Activated T-cell treated with anti-CD3 and anti-CD28 coated beads, Interleukin-2, amount 50 U/mL, for 48 hours (primary cell): ENCODE data around the gene NGF.

Experiments used
- DNase-seq, 2 experiments: peaks; one replicate each; pipeline ENCODE4 v3.0.0-alpha.2; 2020

Gene NGF

DNA sequence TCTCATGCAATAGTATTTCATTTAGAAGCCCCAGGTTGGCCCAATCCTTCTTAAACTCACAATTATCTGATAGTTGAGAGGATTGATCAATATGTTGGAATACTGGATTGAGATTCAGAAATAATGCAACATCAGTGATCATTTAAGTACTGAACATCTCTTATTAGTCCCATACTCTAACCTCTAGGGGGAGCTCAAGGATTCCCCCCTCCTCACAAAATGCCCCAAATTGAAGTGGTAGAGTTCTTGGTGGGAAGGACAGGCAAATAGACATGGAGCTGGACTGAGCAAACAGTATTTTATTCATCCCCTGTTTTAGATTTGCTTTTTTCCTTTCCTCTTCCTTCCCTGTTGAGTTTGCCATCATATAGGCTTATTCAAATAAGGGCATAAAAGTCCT is 62.8 kb downstream of the NGF start:
- DNase-seq, result no peak

DNA sequence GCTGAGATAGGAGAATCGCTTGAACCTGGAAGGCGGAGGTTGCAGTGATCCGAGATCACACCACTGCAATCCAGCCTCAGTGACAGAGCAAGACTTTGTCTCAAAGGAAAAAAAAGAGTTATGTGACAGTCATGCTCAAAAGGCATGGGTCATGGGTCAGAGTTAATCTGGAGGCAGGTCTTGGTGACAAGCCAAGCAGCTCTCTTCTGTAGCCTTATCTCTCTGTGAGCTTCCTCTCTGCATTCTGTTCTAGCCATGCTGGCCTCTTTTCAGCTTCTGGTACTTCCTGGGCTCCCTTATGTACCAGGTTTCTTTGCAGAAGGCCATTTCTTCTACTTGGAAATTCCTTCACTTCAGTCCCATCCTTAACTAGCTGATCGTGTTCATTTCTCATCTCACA is 63.6 kb downstream of the NGF start:
- no peak for DNase-seq

DNA sequence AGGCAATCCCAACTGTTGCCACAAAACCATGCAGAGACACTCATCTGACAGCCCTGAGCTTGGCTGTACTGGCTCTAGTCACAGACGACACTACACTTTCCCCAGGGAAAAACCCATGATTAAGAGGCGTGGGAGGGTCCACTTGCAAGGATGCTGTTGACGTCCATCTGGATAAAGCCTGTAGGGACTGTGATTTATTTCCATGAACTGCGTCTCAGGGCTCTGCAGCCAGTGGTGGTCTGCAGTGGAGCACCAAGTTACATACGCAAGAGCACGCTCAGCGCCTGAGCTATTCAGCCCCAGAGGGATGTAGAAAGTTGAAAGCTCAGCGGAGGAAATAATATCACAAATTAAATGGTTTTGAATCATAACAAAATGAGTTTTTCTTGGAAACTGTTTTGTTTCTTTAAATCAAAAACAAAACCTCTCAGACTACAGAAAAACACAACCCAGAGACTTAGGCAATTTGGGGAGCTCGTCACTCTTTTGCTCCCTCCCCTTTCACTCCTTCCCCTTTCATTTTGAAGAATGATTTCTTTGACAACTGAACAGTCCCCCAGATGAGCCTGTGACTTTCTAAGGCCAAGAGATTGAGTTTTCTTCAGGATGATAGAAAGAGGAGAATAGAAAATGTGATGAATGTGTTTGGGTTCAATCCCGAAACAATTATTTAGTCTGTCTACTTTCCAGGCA is 71.2 kb downstream of the NGF start:
- no peak for DNase-seq

DNA sequence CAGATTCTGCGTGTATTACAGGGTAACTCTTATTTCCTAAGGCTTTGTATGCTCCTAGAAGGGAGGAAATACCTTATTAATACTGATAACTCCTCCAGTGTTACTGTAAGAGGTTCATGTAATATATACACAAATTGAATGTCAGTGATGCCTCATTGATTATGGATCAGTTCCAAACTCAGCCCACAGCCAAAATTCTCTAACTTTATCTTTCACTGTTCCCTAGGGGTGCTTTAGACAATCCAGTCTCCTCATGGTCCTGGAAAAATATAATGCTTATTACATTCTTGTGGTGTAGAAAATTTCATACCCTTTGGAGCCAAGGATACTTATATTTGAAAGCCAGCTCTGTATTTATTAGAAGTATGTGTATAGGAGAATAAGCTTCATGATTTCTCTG is 73.0 kb downstream of the NGF start:
- no peak for DNase-seq

DNA sequence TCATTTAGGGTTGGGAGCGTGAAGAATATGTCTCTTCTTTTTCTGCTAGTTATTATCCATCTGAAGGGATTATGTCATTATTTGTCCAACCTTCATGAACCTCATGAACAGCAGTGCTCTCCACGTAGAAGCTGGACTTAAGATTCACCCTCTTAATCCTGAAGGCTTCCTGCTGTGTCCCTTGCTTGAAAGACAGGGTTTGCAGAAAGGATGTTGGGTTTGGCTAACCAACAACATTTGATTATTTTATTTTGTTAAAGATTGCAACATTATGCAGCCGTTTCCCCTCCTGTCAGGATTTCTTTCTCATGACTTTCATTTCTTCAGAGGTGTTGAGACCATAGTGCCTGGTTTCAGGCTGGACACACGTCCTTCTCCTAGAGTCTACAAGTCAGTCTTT is 75.2 kb downstream of the NGF start:
- DNase-seq, result no peak

DNA sequence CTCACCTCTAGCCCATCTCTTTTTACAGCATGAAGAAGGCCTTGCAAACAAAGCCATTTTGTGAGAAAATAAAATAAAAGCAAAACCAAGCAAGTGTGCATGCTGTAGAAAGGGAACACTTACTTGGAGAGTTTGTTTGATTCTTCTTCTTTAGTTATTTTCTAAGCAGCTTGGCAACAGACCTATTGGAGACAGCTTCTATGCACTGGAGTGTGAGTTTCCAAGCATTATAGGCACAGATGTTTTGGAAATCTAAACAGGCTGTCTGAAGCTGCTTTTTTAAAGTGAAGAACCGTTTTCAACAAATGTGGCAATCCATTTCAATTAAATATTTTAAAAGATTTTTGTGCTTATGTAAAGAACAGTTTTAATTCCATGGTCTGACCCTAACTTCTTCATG is 76.6 kb downstream of the NGF start:
- DNase-seq, result no peak

DNA sequence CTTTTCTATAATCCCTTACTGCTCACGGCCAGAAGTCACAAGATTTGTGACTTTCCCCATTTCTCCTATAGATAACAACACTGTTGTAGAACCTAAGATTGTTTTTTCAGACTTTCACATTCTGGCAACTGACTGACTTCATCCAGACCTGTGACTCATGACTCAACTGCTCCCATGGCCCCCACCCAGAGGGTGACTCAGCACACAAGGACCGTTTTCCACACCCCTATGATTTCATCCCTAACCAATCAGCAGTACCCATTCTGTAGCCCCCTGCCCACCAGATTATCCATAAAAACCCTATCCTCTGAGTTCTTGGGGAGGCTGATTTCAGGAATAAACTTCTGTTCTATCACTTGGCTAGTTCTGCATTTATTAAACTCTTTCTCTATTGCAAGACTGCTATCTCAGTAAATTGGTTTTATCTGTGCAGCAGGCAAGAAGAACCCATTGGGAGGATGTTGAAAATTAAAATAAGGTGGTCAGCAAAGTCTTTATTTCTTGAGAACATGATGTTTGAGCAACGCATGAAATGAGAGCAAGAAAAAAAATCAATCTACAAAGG is 79.7 kb downstream of the NGF start:
- no peak for DNase-seq

DNA sequence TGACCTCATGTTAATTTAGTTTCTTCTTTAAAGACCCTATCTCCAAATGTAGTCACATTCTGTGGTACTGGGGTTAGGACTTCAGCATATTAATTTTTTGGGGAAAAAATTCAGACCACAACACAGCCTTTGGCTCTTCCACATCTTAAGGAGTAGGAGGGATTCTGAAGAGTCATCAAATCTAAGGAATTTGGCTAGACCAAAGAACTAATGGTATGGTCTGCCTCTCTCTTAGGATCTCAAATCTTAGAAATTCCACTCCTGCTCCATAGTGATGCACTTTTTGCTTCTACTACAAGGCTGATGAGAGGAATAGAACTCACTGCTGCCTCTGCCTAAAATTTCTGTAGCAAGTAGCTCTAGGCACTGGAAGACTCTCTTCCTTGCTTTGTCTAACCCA is 80.5 kb downstream of the NGF start:
- no peak for DNase-seq

DNA sequence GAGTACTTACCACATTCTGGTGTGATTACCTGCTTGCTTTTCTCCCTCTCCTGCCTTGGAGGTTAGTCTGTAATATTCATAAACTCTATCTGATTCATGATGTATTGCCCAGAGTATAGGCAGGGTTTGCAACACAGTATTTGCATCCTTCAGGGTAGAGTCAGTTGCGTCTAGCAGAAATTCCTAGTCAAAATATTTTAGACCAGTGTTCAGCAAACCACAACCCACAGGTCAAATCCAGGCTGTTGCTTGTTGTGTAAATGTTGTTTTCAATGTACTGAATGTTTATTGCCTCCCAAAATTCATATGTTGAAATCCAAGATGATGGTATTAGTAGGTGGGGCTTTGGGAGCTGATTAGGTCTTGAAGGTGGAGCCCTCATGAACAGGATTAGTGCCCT is 82.9 kb downstream of the NGF start:
- no peak for DNase-seq

DNA sequence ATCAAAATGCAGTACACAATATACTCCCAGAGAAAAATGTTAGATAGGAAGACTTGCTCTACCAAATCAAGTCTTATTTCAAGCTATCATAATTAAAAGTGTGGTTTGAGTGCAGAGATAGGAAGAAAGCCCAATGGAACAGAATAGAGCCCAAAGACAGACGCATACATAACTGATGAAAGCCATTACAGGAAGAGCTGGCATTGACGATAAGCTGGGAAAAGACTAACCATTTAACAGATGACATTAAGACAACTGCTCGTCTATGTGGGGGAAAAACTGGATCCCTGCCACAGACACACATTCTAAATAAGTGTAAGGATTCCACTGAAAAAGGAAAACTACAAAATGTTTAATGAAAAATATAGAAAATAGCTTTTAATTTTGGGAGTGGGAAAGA is 85.5 kb downstream of the NGF start:
- no peak for DNase-seq

DNA sequence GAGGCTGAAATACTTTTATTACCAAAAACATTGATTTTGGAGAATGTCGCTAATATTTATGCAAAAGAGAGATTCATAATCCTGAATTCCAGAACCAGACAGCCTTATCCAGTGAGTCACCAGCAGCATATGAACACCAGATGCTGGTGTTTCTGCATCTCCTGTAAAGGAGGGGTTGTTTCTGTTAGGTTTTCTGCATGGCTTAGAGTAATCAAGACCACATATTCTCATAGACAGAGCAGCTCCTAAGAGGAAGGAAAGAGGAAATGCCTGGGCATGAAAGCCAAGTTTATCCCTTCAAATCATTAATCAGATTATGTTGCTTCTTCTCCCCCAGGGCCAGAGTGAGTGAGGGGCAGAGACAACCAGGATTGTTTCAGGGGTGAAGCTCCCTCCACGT is 86.2 kb downstream of the NGF start:
- DNase-seq, result no peak

DNA sequence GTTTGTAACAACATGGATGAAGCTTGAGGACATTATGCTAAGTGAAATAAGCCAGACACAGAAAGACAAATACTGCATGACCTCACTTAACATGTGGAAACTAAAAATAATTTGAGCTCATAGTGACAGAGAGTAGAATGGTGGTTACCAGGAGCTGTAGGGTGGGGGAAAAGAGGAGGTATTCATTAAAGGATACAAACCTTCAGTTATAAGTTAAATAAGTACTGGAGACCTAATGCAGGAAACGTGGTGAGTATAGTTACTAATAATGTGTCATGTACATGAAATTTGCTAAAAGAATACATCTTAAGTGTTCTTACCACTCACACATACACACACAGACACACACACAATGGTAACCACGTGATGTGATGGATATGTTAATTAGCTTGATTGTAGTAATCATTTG is 86.7 kb downstream of the NGF start:
- no peak for DNase-seq

DNA sequence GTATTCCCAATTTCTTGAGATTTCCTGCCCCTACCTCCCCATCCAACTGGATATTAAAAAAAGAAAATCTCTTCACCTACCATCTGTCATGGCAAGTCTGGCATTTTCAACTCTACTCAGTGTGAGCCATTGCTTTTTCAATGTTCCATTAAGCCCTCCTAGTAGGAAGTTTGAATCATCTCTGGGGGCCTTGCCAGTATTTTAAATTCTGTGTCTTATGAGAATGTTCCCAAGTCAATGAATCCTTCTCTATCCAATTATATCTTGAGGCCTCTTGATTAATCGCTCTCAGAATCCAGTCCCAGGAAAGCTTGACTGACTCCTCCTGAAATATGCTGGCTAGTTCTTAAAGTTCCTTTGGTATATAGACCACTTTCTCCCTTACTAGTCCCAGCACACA is 91.5 kb downstream of the NGF start:
- DNase-seq, result no peak

DNA sequence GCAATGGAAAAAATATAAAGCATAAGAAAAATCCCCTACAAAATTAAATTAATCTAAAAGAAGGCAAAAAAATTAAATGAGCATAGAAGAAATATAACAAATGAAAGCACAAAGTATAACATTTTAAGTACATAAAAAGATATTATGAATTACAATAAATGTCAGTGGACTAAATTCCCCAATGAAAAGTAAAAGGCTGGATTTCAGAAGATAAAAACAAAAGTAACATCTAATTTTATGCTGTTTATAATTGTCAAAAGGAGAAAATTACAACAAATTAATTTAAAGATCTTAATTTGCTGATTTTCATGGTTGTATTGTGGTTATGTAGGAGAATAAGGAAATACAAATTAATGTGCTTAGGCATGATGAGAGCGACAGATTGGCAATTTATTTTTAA is 92.8 kb downstream of the NGF start:
- DNase-seq, result no peak

DNA sequence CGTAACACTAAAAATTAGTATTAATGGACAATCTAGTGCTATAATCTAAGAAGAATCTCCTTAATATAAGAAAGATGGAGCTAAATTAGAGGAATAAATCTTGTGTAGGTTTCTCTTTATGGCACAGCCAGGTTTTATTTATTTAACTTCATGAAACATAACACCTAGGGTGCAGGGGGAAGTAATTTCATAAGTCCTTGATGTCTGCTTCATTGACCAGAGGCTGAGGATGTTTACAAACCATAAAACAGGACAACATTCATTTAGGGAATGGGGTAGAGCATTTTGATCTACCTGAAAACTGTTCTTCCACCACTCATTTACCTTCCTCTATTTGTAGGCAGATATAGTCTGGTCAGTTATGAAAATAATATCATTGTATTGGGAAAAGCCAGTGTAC is 95.5 kb downstream of the NGF start:
- no peak for DNase-seq

DNA sequence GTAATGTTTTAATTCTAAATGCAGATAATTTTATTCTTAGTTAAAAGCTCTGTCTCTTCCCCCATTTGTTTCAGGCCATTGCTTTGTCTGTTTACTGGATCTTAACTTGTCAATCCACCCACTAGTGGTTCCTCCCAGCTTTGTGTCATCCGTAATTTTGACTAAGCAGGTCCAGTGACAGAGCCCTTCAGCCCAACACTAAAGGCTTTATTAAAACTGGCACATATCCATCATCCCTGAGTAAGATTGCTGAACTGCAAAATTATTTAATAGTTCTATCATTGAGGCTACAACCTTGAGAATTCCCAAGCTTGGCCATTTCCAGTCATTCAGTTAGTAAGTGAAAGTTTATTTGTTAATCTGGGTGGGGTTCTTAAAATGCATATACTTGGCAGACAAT is 96.7 kb downstream of the NGF start:
- no peak for DNase-seq

DNA sequence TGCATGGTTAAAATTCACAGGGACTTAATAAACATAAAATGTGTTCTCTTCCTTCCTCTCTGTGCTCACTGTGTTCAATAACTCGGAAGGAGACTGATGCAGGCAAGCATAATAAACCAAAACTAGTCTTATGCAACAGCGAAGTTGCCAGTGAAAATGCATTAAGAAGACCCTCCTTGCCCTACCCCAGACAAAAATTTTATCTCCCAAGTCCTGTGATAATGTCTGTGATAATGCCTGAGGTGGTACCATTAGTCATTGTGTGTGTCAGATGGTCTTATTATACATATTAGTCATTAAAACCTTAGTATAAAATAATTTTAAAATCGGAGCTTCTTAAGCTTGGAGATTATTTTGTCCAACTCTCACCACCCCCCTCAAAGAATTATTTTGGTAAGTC is 97.8 kb downstream of the NGF start:
- DNase-seq, result no peak

DNA sequence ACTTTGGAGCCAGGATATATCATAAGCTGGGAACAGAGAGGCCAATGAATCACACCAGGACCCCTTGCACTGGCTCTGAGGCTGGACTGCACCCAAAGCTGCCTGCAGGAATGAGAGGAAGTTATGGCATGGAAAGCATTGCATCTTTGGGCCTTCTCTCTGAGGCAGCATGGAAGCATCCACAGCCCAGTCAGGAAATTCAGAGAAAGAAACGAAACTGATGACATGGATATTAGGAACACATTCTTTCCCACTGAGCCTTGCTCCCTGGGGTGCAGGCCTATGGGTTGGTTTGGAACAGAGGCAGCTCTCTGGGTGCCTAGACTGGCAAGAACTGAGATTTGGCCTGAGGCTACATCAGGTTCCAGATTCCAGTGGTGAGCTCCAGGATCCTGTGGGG is 98.6 kb downstream of the NGF start:
- DNase-seq, result no peak

DNA sequence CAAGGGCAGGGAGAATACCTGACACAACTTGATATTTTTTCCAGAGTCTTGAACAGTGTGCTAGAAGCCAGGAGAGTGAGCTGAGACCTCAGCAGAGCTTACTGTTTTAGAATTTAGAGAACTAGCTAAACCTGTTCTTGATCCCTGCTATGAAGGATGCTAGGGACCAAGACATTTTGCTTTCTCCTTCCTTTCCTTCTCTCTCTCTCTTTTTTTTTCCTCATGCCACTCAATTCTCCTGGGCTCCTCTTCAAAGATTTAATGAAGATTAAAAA is 99.0 kb downstream of the NGF start:
- DNase-seq, result no peak

DNA sequence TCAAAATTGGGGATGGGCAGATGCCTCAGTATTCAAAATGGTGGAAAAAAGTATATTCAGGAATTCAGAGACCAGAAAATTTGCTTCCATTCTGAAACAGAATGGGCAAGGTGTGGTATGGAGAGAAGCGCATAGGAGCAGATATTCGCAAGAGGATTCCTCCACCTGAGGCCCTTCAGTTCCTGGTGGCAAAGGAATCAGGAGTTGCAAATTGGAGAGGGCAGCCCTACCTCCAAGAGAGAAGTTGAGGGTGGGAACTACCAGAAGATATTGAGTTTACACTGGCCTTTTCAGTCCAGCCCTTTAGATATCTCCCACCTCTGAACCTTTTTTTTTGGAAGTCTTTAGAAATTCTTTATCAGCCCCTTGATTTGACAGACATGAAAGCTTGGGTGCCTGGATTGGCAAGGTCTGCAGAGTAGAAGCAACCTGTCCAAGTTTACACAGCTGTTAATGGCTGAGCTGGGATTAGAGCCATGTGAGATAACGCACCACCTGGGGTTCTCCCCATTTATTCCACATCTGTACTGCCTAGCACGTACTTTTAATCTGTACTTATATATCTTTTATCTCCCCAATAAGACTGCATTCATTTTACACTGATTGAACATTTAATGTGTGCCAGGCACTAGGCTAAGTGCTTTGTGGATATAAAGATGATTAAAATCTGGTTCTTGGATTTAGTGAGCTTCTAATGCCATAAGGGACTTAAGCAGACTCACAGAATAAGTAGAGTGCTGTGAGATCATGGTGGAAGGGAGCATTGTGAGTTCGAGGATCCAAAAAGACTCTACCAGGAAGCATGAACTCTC is 99.5 kb downstream of the NGF start:
- DNase-seq, result no peak

DNA sequence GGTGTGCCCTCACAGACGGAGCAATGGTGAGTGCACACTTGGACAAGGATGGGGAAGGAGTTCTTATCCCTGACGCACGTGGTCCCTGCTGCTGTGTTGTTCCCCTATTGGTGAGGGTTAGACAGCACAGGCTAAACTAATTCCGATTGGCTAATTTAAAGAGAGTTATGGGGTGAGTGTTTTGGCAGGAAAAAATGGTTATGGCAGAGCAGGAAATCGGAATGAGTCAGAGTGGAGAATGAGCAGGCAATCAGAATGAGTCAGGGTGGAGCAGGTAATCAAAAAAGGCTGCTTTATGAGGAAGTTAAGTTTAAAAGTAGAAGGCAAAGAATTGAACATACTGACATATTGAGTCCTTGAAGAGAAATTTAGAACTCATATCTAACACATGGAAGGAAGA is 100.5 kb downstream of the NGF start:
- DNase-seq, result no peak

DNA sequence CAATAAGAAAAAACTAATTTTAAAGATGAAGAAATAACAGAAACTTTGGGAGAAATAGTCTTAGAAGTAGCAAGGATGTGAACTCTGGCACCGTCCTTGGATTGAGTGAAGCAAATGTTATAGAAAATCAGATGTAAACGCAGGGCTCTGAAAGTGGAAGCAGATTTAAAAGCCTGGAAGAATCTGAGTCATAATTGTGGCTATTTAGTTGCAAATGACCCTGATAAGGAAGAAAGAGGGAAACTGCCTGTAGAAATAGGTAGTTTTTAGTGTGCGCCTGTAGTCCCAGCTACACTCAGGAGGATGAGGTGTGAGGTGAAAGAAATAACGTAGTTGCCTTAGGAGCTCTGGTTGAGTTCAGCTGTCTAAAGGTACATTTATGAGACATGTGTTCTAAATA is 101.0 kb downstream of the NGF start:
- no peak for DNase-seq
